Stimulated activated CD8-positive, alpha-beta memory T cell treated with anti-CD3 and anti-CD28 coated beads, Interleukin-7, amount 100 ng/mL, for 4 hours (primary cell): ENCODE measurements around the gene FYN.

Experiments used
- DNase-seq, 2 donors: peaks; one replicate each; pipeline ENCODE4 v3.0.0-alpha.2; 2020; ENCODE audit warnings: low read depth in 2 of 2

The FYN gene

GRCh38 chr6:111770263-111771093 is 102.8 kb downstream of the FYN start:
- DNase-seq = no peak

GRCh38 chr6:111769365-111770152 is 103.7 kb downstream of the FYN start:
- DNase-seq = no peak

GRCh38 chr6:111768431-111768770 is 104.9 kb downstream of the FYN start:
- no peak for DNase-seq

- DNase-seq = no peak
Measured at GRCh38 chr6:111767752-111768430, 105.4 kb downstream of the FYN start.

- DNase-seq = no peak
Measured at GRCh38 chr6:111766201-111766857, 106.9 kb downstream of the FYN start.

- no peak for DNase-seq
Measured at GRCh38 chr6:111765763-111766162, 107.5 kb downstream of the FYN start.

- DNase-seq = peak; percentile 54 to 59
Measured at GRCh38 chr6:111764238-111765175, 108.7 kb downstream of the FYN start.

- DNase-seq = no peak
Measured at GRCh38 chr6:111763381-111763780, 109.9 kb downstream of the FYN start.

GRCh38 chr6:111761783-111762312 is 111.4 kb downstream of the FYN start:
- peak in 1 of 2 donors; percentile 48 for DNase-seq

GRCh38 chr6:111761212-111761611 is 112.0 kb downstream of the FYN start:
- no peak for DNase-seq

- no peak for DNase-seq
Measured at GRCh38 chr6:111759836-111760785, 113.1 kb downstream of the FYN start.

- DNase-seq = no peak
Measured at GRCh38 chr6:111759331-111759835, 113.9 kb downstream of the FYN start.

- no peak for DNase-seq
Measured at GRCh38 chr6:111758608-111759329, 114.5 kb downstream of the FYN start.

- DNase-seq = no peak
Measured at GRCh38 chr6:111757342-111757741, 115.9 kb downstream of the FYN start.

- DNase-seq = no peak
Measured at GRCh38 chr6:111754423-111754822, 118.8 kb downstream of the FYN start.

- no peak for DNase-seq
Measured at GRCh38 chr6:111753573-111753972, 119.7 kb downstream of the FYN start.

GRCh38 chr6:111752476-111752875 is 120.8 kb downstream of the FYN start:
- no peak for DNase-seq
